ENCODE results near the gene KLHL40. TPM values are rescaled to one million over a fixed set of nuclear protein-coding genes. Genes with fewer than 3 reads are reported as not detected.

The KLHL40 gene
- total RNA-seq, 1 experiment from 2014 or later = not detected

GRCh38 chr3:42665050-42665878 is 20.1 kb upstream of the KLHL40 start:
- Histone ChIP-seq H3K4me1 (ENCODE audit: control insufficient read depth, insufficient read depth, low read length) (no peaks in the 10 kb centered on the region), H3K4me3 (ENCODE audit: low read depth in 2 of 2, low read length in 2 of 2) (no peak overlapping the region), H3K27me3 (ENCODE audit: control insufficient read depth, insufficient read depth, low read length) (no peaks in the 10 kb centered on the region), H3K9me3 (ENCODE audit: control insufficient read depth, insufficient read depth, low read depth, low read length) (no peaks in the 10 kb centered on the region), H3K36me3 (ENCODE audit: control insufficient read depth, insufficient read depth, low read length) (no peaks in the 10 kb centered on the region), H3K27ac (ENCODE audit: low read length) (no peak overlapping the region)
- DNase-seq (ENCODE audit: low read depth, low spot score) (no peak), ATAC-seq (no peak)
- in situ Hi-C loops (cut with HindIII; ENCODE audit: low pct_unique_long_range_greater_than_20kb, low sequenced_read_pairs) (no loop called here), intact Hi-C loops (cut with micrococcal nuclease; ENCODE audit: unreplicated experiment) (no loop called here)
- BruUV-seq (replicated peaks) = no TSS peak
- POLR2A ChIA-PET = no interaction called here
- CTCF ChIA-PET = no interaction called here
- TF ChIP-seq REST (IDR thresholded peaks at IDR 0.05; ENCODE audit: insufficient read depth in 1 of 2, low read depth in 2 of 2, low read length in 1 of 2) (no peak), TCF7L2 (IDR thresholded peaks at IDR 0.05; ENCODE audit: low read depth, low read length) (no peak), POLR2AphosphoS5 (IDR thresholded peaks at IDR 0.05; ENCODE audit: low read depth, low read length) (no peak), SIN3A (IDR thresholded peaks at IDR 0.05; ENCODE audit: borderline replicate concordance, insufficient read depth, low read depth, low read length) (no peak)
- TF ChIP-seq, protein P1, sequence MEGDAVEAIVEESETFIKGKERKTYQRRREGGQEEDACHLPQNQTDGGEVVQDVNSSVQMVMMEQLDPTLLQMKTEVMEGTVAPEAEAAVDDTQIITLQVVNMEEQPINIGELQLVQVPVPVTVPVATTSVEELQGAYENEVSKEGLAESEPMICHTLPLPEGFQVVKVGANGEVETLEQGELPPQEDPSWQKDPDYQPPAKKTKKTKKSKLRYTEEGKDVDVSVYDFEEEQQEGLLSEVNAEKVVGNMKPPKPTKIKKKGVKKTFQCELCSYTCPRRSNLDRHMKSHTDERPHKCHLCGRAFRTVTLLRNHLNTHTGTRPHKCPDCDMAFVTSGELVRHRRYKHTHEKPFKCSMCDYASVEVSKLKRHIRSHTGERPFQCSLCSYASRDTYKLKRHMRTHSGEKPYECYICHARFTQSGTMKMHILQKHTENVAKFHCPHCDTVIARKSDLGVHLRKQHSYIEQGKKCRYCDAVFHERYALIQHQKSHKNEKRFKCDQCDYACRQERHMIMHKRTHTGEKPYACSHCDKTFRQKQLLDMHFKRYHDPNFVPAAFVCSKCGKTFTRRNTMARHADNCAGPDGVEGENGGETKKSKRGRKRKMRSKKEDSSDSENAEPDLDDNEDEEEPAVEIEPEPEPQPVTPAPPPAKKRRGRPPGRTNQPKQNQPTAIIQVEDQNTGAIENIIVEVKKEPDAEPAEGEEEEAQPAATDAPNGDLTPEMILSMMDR (IDR thresholded peaks at IDR 0.05) = no peak

DNA sequence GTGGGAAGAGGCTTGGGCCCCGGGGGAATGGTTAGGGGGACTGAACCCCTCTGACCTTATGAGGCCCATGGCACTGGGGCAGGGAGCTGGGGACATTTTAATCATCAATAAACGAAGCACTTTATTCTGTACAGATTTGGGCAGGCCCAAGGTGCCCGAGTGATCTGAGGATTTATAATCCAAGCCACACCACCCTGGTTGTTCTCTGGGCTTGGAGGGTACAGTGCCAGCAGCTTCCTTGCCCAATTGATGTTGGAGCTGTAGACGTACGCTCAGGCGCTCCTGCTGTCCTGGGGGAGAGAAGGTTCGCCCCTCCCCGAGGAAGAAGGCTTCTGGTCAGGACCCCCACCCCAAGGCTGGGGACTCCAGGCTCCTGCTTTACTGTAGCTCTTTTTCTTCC is 19.3 kb upstream of the KLHL40 start:
- Histone ChIP-seq H3K27ac (ENCODE audit: low read length) (no peak overlapping the region), H3K36me3 (ENCODE audit: control insufficient read depth, insufficient read depth, low read length) (no peaks in the 10 kb centered on the region), H3K27me3 (ENCODE audit: control insufficient read depth, insufficient read depth, low read length) (no peaks in the 10 kb centered on the region), H3K9me3 (ENCODE audit: control insufficient read depth, insufficient read depth, low read depth, low read length) (no peaks in the 10 kb centered on the region), H3K4me1 (ENCODE audit: control insufficient read depth, insufficient read depth, low read length) (no peaks in the 10 kb centered on the region), H3K4me3 (ENCODE audit: low read depth in 2 of 2, low read length in 2 of 2) (no peak overlapping the region)
- CTCF ChIA-PET = no interaction called here
- ATAC-seq (no peak), DNase-seq (ENCODE audit: low read depth, low spot score) (no peak)
- POLR2A ChIA-PET = no interaction called here
- no peak for TF ChIP-seq SIN3A (IDR thresholded peaks at IDR 0.05; ENCODE audit: borderline replicate concordance, insufficient read depth, low read depth, low read length)
- TF ChIP-seq, protein P1 (IDR thresholded peaks at IDR 0.05) = no peak
- in situ Hi-C loops (cut with HindIII; ENCODE audit: low pct_unique_long_range_greater_than_20kb, low sequenced_read_pairs) (no loop called here), intact Hi-C loops (cut with micrococcal nuclease; ENCODE audit: unreplicated experiment) (no loop called here)
- no TSS peak for BruUV-seq (replicated peaks)

Data from Panc1 (cell line).